GM21723 (cell line): Measurements from ENCODE around the gene DCTD.

Experiments
- ATAC-seq: cut with Tn5 transposase; IDR thresholded peaks from one replicate; pipeline ENCODE4 v1.9.1; 2021; ENCODE audit warnings: mild to moderate bottlenecking, moderate library complexity; ENCODE audit not compliant: unreplicated experiment

The DCTD gene

GRCh38 chr4:182894681-182895275 lies 22.4 kb downstream of the DCTD start:
- no peak for ATAC-seq

- ATAC-seq: no peak
These were observed 23.6 kb downstream of the DCTD start for GRCh38 chr4:182893474-182894080.

DNA sequence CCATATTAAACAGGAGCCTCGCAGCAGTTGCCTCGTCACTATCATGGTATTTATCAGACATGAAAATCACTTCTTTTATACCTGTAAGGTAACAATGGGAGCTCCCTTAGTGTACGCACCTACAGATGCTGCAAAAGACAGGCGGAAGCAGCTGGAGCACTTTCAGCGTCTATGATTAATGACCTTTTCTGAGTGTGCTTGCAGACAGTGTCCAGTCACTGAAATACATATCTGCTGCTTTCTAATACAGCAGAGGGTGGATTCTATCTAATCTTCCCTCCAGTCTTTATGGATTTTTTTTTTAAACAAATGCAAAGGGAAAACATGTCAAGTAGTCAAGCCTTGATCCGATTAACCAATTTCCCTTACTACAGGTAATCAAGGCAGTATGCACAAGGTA lies 24.1 kb downstream of the DCTD start:
- no peak for ATAC-seq

- no peak for ATAC-seq
These were observed 27.0 kb downstream of the DCTD start for GRCh38 chr4:182890202-182890601.

DNA sequence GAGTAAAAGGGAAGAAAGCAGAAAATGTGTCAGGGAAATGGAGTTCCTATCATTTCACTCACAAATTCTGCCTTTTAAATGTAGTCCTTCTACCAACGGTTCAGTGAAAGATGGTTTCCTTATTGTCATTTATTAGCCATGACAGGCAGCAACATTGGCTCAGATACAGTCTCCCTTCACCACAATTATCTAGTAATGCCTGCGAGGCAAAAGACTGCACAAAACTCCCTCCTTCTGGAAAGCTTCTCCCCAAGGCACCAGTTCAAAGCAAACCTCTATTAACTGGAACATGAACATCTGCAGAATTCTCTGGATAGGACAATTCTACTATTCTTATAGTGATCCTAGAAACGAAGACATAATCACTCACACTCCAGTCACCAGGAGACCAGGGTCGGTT lies 28.3 kb downstream of the DCTD start:
- ATAC-seq: no peak

DNA sequence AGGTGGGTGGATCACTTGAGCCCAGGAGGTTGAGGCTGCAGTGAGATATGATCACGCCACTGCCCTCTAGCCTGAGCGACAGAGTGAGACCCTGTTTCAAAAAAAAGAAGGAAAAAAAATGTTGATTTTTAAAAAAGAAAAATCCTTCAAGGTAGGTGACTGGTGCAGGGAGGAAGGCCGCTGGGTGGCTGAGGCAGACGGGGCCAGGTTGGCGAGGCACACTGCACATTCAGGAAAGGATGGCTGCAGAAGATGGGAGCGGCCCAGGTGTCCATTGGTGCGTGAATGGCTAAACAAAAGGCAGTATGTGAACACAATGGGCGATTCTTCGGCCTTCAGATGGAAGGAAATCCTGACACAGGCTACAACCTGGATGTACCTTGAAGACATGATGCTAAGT lies 30.4 kb downstream of the DCTD start:
- no peak for ATAC-seq

GRCh38 chr4:182886205-182886604 lies 31.0 kb downstream of the DCTD start:
- ATAC-seq: no peak

GRCh38 chr4:182885738-182886077 lies 31.5 kb downstream of the DCTD start:
- no peak for ATAC-seq

- no peak for ATAC-seq
These were observed 32.0 kb downstream of the DCTD start for GRCh38 chr4:182885022-182885737.

- ATAC-seq: no peak
These were observed 33.1 kb downstream of the DCTD start for GRCh38 chr4:182884040-182884439.

DNA sequence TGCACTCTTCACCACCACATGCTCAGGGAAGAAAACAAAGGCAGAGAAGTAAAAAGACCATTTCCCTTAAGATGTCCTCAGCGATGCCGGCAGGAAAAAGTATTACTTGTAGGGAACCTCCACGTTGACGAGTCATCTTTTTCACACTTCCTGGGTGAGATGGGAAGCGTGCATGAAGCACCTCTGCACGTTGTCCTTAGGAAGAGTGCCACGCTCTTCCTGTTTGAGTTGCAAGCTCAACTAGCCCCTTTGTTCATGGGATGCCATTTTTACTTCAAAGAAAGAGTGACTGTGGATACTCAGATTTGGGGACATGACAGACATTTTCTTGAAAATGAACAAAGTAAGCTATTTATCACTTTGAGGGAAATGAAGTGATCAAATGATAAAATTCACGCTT lies 33.8 kb downstream of the DCTD start:
- ATAC-seq: no peak

DNA sequence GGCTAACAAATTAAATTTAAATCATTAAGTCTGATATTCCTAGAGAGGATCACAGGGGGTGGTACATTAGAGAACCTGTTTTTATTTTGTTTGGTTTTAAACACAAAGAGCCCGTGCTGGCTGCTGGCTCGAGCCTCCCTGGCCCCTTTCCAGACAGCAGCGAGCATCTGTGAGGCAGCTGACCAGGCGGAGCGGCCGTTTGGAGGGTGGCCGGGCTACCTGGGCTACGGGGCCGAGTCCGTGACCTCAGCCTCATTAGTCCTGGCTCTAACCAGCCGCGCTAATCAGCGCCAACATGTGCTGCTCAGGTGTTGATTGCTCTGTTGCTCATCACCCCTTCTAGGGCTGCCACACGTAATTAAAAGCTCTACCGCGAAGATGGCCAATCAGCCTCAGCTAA lies 35.3 kb downstream of the DCTD start:
- no peak for ATAC-seq

- no peak for ATAC-seq
These were observed 36.5 kb downstream of the DCTD start for GRCh38 chr4:182880387-182881356.

GRCh38 chr4:182879913-182880312 lies 37.3 kb downstream of the DCTD start:
- no peak for ATAC-seq

DNA sequence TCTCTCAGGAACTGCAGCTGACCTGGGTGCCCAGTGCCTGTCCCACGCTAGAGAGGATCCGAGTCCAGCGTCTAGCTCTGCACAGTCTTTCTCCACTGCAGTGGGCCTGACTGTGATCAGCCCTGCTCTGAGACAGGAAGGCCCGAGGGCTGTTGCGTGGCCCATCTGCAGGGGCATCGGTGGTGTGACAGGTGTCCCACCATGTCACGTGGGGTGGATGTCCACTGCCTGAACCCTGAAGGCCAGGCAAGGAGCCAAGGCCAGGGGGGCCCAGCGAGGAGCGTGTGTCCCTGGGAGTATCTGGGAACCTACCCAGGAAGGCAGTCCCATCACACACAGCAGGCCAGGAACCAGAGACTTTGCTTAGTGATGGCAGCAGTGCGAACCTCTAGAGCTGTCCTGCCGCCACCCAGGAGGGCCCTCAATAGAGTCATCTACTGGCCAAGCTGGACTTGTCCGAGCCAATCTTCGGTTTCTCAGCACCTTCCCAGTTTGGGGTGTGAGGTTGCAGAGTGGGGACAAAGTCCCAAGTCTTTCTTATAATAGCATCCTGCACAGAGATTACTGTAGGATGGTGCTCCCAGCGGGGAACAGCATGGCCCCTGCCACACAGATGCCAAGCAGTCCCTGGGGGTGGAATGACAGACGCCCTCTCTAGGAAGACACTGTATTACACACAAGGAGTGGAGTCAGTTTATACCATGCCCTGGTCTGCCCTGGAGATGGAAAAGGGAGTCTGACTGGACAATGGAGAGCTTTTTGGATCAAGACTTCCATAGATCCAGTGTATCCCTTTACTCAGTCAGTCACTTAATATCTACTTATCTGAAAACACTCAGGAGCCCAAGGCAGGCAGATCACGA lies 38.3 kb downstream of the DCTD start:
- no peak for ATAC-seq

DNA sequence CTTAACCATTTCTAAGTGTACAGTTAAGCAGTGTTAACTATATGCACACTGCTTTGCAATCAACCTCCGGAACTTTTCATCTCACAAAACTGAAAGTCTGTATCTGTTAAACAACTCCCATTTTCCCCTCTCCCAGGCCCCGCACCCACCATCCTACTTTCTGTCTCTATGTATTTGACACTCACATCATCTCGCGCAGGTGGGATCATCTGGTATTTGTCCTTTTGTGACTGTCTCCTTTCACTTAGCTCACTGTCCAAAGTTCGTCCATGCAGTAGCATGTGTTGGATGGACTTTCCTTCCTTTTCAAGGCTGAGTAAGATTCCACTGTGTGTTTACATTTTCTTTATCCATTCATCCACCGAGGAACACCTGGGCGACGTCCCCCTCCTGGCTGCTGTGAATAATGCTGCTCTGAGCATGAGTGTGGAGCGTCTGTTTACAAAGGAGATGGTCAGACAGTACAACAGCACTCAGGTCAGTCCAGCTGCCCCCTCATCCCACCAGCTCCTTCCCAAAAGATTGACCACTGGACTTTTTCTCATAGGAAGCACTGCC lies 39.8 kb downstream of the DCTD start:
- no peak for ATAC-seq

DNA sequence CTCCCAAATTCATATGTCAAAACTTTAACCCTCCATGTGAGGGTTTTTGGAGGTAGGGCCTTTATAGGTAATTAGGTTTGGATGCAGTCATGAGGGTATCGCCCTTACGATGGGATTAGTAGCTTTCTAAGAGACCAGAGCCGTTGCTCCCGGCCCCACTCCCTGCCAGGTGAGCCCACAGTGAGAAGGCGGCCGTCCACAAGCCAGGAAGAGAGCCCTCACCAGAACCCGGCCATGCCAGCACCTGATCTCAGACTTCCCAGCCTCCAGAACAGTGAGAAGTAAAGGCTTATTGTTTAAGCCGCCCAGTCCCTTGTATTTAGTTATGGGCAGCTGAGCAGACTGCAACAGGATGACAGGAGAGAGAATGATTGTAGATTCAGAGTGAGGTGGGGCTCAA lies 40.8 kb downstream of the DCTD start:
- no peak for ATAC-seq

GRCh38 chr4:182875453-182876405 lies 41.5 kb downstream of the DCTD start:
- no peak for ATAC-seq

- ATAC-seq: no peak
These were observed 42.3 kb downstream of the DCTD start for GRCh38 chr4:182874797-182875345.
